Subcutaneous adipose tissue (tissue), 4 donors: Measurements from ENCODE around the gene VSIG10L. TPM values are rescaled to one million over a fixed set of nuclear protein-coding genes. Genes with fewer than 3 reads are reported as not detected.

Source experiments
- total RNA-seq, 4 donors: library from RNA; depleted of rRNA; stranded (reverse); fragments of >200 nt; gene quantifications; one replicate each; pipeline ENCODE4 v1.1.0, GENCODE V29; 2016
- TF ChIP-seq, protein P1 (sequence below): fragments of 450-650 bp; IDR thresholded peaks from one replicate; pipeline ENCODE4 v1.5.1; 2016; ENCODE audit warnings: low read depth, mild to moderate bottlenecking, control low read depth, antibody characterized with exemption, moderate library complexity

The VSIG10L gene
- 1 to 10 TPM in 1 of 4 donors, under 1 TPM in 3; 0.44 to 1.4 (median 0.61) TPM for total RNA-seq

DNA sequence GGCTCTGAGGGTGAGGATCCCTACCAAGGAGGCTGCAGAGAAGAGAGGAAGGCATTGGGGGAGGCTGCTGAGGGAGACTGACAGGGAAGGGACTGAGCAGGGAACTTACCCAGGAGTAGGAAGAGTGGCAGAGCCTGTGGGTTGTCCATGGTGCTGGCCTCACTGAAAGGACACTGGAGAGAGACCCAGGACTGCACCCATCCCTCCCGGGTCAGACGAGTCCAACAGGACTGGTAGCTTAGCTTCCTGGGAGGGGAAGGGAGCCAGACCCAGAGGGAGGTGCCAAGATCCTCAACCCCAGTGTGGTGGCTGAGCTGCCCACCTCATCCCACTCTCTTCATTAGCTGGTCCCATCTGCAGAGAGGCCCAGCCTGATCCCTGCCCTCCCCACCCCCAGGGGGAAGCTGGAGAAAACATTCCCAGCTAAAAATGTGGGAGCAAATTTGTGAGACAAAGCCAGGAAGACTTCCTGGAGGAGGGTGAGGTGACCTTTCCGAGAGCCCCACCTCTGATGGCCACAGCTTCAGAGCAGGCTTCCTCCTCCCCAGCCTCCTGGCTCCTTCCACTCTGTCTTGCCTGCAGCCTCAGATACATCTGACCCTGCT, at the start of gene VSIG10L:
Gene VSIG10L (minus strand): TSS at position 164 of the 605 bp plus-strand sequence. CDS start 15 bp downstream, at position 149.
- TF ChIP-seq, protein P1, sequence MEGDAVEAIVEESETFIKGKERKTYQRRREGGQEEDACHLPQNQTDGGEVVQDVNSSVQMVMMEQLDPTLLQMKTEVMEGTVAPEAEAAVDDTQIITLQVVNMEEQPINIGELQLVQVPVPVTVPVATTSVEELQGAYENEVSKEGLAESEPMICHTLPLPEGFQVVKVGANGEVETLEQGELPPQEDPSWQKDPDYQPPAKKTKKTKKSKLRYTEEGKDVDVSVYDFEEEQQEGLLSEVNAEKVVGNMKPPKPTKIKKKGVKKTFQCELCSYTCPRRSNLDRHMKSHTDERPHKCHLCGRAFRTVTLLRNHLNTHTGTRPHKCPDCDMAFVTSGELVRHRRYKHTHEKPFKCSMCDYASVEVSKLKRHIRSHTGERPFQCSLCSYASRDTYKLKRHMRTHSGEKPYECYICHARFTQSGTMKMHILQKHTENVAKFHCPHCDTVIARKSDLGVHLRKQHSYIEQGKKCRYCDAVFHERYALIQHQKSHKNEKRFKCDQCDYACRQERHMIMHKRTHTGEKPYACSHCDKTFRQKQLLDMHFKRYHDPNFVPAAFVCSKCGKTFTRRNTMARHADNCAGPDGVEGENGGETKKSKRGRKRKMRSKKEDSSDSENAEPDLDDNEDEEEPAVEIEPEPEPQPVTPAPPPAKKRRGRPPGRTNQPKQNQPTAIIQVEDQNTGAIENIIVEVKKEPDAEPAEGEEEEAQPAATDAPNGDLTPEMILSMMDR: no peak

DNA sequence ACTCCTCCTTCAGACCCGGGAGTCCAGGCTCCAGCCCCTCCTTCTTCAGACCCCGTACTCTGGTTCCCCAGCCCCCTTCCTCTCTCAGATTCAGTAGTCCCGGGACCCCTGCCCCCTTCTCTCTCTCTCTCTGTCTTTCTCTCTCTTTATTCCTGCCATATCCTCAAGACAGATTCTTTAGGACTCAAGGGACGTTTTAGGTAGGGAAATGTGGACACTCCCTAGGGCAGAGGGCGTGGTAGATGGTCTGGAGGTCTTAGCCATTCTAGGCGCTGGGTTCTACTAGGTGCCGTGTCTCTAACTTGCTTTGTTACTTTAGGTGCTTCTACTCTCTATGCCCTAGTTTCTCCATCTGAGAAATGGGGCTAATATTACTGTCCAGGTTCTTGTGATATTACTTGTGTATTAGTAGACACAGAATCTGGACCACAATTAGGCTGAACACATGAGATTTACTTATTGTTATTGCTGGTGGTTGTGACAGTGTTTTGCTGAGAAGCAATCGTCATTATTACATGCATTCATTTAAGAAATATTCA, 49.2 kb upstream of the VSIG10L start:
- TF ChIP-seq, protein P1: no peak

DNA sequence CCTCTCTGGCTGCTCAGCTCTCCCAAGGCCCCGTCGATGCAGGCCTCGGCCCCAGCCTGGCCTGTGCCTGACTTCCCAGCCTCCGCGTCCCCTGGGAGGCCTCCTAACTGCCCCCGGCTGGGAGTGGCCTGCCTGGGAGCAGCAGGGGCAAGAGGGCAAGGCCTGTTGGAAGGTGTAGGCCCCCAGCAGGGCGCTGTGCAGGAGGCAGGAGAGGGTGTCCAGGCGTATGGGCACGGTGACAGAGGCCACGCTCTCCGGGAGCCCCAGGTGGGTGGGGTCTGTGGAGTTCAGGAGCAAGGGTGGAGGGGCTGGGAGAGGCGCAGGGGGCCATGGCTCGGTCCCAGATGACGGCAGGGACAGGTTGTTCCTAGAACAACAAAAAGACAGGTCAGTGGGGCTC, 47.2 kb upstream of the VSIG10L start:
- TF ChIP-seq, protein P1: no peak

DNA sequence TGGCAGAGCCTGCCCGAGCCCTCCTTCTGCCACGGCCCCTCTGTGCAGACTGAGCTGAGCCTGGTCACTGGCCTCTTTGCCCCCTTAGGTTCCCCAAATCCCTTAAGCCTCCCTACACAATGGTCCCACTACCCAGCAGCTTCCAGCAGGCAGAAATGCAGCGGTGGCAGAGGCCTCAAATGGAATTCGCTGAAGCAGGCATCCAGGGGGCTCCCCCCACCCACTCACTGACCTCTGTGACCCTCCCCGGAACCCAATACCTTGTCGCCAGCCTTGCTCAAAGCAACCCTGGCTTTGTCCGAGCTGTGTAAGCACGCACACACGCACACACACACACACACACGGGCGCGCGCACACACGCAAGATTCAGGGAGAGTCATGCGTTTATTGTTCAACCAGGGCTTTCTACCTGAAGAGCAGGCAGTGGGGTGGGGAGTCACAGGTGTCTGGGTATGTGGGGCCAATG, 46.0 kb upstream of the VSIG10L start, which contains the start of gene LIM2:
Gene LIM2 (minus strand): TSS at position 51 of the 466 bp plus-strand sequence. CDS start 531 bp downstream, outside the sequence.
- TF ChIP-seq, protein P1: no peak

DNA sequence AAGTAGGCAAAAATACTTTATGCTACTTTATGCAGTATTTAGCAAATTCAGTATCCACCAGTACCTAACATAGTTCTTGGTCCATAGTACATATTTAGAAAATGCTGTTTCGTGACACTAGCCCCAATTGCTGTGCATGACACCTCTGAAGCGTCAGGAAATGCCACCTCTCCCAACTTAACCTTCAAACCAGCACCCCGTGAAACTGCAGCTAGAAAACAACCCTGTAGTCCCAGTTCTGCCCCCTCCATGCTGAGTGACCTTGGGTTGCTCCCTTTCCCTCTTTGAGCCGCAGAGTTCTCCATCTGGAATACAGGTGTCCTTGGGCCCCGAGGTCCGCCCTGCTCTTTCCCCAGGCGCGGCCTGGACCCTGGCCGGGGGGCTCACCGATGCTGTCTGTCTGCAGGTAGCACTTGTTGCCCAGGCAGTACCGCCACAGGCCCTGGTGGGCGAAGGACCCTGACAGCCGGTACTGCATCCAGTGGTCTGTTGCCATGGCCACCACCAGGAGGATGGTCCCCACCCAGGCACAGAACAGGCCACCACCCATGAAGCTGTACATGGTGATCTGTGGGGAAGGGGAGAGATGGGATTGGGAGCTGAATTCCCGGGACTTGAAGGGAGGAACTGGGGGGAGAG, 45.1 kb upstream of the VSIG10L start:
- TF ChIP-seq, protein P1: no peak

DNA sequence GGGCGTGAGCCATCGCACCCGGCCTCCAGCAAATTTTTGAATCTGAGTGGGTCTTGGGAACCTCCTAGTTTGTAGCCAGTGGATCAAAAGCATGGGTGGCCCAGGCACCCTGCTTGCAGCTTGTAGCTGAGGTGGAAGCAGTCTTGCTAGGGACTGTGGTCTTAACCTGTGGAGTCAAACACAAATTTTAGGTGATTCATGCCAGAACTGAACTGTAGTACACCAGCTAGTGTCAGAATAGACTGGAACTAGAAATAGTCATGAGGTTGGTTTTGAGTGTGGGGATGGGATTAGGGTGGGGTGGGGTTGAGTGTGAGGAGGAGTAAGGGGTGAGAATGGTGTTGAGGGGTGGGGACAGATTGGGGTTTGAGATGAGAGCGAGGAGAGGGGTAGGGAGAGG, 40.1 kb upstream of the VSIG10L start:
- TF ChIP-seq, protein P1: no peak

DNA sequence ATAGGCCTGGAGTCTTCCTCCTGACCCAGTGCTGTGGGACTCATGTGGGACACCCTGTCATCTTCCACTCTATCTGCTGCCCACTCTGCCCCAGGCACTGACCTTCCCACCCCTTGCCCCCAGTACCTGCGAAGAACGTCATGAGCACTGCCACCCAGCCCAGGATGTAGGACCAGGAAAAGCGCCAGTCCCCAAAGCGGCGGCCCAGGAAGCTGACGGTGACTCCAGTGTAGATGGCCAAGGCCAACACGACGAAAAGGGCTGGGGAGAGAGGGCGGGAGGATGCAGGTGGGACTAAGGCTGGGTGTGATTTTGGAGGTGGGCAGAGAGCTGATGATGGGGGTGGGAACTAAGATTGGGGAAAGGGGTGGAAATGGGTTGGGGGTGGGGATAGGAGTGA, 38.4 kb upstream of the VSIG10L start:
- TF ChIP-seq, protein P1: no peak
